HEK293T (cell line): ENCODE measurements around the gene SIRPG.

Source experiments
- CTCF ChIA-PET: fragments of 350-600 bp; formaldehyde crosslinking; extraction: SDS; loops from one replicate; lab custom pipeline; 2021; ENCODE audit warnings: antibody characterized with exemption, inconsistent platforms; lab: Yijun Ruan, JAX
- POLR2A ChIA-PET: fragments of 350-600 bp; formaldehyde crosslinking; extraction: SDS; loops from one replicate; lab custom pipeline; 2020; ENCODE audit warnings: antibody characterized with exemption, inconsistent platforms; lab: Yijun Ruan, JAX
- DNase-seq: peaks from one replicate; pipeline ENCODE4 v3.0.0; 2012; ENCODE audit warnings: mixed read lengths; ENCODE audit errors: extremely low spot score
- ARNT ChIP-seq: fragments of 450-650 bp; IDR thresholded peaks from 2 replicates; pipeline ENCODE4 v1.6.1; 2017; ENCODE audit warnings: mild to moderate bottlenecking
- BHLHE40 ChIP-seq: fragments of 450-650 bp; IDR thresholded peaks from 2 replicates; pipeline ENCODE4 v1.6.1; 2016; ENCODE audit warnings: mild to moderate bottlenecking, moderate library complexity, borderline replicate concordance
- CTBP1 ChIP-seq: fragments of 450-650 bp; IDR thresholded peaks from 2 replicates; pipeline ENCODE4 v1.6.1; 2016; ENCODE audit warnings: borderline replicate concordance
- ELF4 ChIP-seq: fragments of 450-650 bp; IDR thresholded peaks from 2 replicates; pipeline ENCODE4 v1.6.1; 2017; ENCODE audit warnings: antibody characterized with exemption
- FOXA1 ChIP-seq: fragments of 450-650 bp; IDR thresholded peaks from 2 replicates; pipeline ENCODE4 v1.6.1; 2016; ENCODE audit warnings: mild to moderate bottlenecking
- FOXK2 ChIP-seq: fragments of 450-650 bp; IDR thresholded peaks from 2 replicates; pipeline ENCODE4 v1.6.1; 2016; ENCODE audit warnings: mild to moderate bottlenecking
- FOXM1 ChIP-seq: fragments of 450-650 bp; IDR thresholded peaks from 2 replicates; pipeline ENCODE4 v1.6.1; 2017; ENCODE audit warnings: mild to moderate bottlenecking, borderline replicate concordance
- HDGF ChIP-seq: fragments of 450-650 bp; IDR thresholded peaks from 2 replicates; pipeline ENCODE4 v1.6.1; 2017; ENCODE audit warnings: antibody characterized with exemption, borderline replicate concordance
- L3MBTL2 ChIP-seq: fragments of 450-650 bp; conservative IDR thresholded peaks from 2 replicates; pipeline ENCODE4 v1.6.1; 2016; ENCODE audit warnings: mild to moderate bottlenecking
- LEF1 ChIP-seq: fragments of 450-650 bp; IDR thresholded peaks from 2 replicates; pipeline ENCODE4 v1.6.1; 2017; ENCODE audit warnings: mild to moderate bottlenecking, borderline replicate concordance
- NFRKB ChIP-seq: fragments of 450-650 bp; IDR thresholded peaks from 2 replicates; pipeline ENCODE4 v1.6.1; 2016; ENCODE audit warnings: mild to moderate bottlenecking, moderate library complexity
- SP1 ChIP-seq: fragments of 450-650 bp; IDR thresholded peaks from 2 replicates; pipeline ENCODE4 v1.6.1; 2017
- SUZ12 ChIP-seq: fragments of 450-650 bp; IDR thresholded peaks from 2 replicates; pipeline ENCODE4 v1.6.1; 2016; ENCODE audit warnings: mild to moderate bottlenecking
- TARDBP ChIP-seq: fragments of 450-650 bp; IDR thresholded peaks from 2 replicates; pipeline ENCODE4 v1.6.1; 2016
- ZNF384 ChIP-seq: fragments of 450-650 bp; IDR thresholded peaks from 2 replicates; pipeline ENCODE4 v1.6.1; 2016
- TF ChIP-seq, protein P1 (sequence below): fragments of 450-650 bp; IDR thresholded peaks from 2 replicates; pipeline ENCODE4 v1.6.1; 2016

The SIRPG gene

GRCh38 chr20:1688886-1689538 lies 31.4 kb upstream of the SIRPG start:
- TF ChIP-seq, protein P1, sequence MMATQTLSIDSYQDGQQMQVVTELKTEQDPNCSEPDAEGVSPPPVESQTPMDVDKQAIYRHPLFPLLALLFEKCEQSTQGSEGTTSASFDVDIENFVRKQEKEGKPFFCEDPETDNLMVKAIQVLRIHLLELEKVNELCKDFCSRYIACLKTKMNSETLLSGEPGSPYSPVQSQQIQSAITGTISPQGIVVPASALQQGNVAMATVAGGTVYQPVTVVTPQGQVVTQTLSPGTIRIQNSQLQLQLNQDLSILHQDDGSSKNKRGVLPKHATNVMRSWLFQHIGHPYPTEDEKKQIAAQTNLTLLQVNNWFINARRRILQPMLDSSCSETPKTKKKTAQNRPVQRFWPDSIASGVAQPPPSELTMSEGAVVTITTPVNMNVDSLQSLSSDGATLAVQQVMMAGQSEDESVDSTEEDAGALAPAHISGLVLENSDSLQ, result no peak
- TF ChIP-seq FOXM1 (no peak), HDGF (no peak), CTBP1 (no peak), L3MBTL2 (no peak), ELF4 (no peak)
- ChIA-PET CTCF (no interaction called here), POLR2A (no interaction called here)
- DNase-seq, result no peak

DNA sequence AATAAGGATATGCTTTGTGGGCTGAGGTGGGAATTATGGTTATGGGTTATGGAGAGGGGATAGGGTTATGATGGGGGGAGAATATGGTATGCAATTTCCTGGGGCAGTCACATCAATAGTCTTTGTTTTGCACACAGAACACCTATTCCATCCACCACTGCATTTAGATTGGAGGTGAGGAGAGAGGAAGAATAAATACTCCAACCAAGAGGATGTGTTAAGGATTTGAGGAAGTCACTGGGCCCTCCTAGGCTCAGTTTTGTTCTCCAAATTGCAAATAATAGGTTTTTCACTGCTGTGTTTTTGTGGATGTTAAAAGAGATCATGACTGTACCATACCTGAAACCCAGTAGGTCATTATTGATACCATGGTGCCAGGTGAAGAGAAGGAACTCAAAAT lies 29.5 kb upstream of the SIRPG start:
- POLR2A ChIA-PET, result no interaction called here
- CTCF ChIA-PET, result no interaction called here
- DNase-seq, result no peak
- TF ChIP-seq ELF4 (no peak), NFRKB (no peak), FOXK2 (no peak), SP1 (no peak), BHLHE40 (no peak), SUZ12 (no peak), LEF1 (no peak), FOXM1 (no peak), FOXA1 (no peak), ARNT (no peak), TARDBP (no peak), L3MBTL2 (no peak)
- TF ChIP-seq, protein P1, result no peak

GRCh38 chr20:1686151-1686748 lies 28.7 kb upstream of the SIRPG start:
- POLR2A ChIA-PET, result no interaction called here
- CTCF ChIA-PET, result no interaction called here
- DNase-seq, result no peak
- TF ChIP-seq FOXK2 (no peak), ARNT (no peak), SUZ12 (no peak), ELF4 (no peak)

DNA sequence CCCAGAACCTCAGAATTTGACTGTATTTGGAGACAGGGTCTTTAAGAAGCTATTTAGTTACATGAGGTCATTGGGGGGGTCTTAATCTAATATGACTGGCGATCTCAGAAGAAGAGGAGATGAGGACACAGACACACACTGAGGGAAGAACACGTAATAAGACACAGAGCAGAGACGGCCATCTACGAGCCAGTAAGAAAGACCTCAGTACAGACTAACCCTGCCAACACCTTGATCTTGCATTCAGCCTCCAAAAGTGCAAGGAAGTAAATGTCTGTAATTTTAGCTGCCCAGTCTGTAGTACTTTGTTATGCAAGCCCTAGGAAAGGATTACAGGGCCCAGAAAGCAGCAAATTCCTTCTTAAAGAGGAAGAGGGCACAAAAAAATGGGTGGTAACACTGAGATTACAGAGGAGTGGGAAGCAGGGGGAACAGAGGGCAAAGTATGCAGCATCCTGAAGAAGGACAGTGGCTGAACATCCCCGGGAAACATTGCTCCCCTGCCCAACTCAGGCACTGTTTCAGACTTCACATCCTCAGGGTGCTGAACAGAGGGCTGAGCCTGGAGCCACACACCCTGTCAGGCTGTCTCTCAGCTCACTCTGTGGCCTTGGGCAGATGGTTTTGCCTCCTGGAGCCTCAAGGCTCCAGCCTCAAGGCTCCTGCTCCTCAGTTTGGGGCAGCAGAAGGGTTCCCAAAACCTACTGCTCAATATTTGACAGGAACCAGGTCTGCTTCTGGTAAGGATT lies 27.9 kb upstream of the SIRPG start:
- POLR2A ChIA-PET, result no interaction called here
- no peak for TF ChIP-seq ZNF384
- no peak for TF ChIP-seq ELF4
- no peak for DNase-seq
- CTCF ChIA-PET, result no interaction called here

DNA sequence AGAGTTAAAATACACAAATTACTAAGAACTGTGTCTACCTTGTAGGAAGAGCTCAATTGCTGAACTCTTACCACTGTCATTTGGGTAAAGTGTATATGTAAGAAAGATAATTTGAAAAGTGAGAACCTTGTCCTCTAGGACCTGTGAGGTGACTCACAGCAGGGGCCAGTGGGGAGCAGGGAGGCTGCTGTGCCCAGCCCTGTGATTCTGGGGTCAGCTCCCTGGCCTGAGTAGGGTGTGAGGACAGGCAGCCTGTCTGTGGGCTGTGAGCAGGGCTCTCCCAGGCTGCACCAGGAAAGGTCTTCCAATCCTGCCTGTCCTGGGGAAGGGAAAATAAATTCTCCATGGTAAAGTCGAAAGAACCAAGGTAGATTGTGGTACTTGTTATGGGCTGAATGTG lies 27.3 kb upstream of the SIRPG start:
- no peak for DNase-seq
- TF ChIP-seq FOXM1 (no peak), BHLHE40 (no peak), LEF1 (no peak), NFRKB (no peak), HDGF (no peak), SP1 (no peak), L3MBTL2 (no peak), FOXA1 (no peak)
- CTCF ChIA-PET, result no interaction called here
- POLR2A ChIA-PET, result no interaction called here

- ChIA-PET CTCF (no interaction called here), POLR2A (no interaction called here)
- TF ChIP-seq HDGF, result no peak
- no peak for TF ChIP-seq FOXK2
- TF ChIP-seq BHLHE40, result no peak
- TF ChIP-seq LEF1, result no peak
- no peak for TF ChIP-seq SP1
- no peak for TF ChIP-seq ZNF384
- TF ChIP-seq L3MBTL2, result no peak
- TF ChIP-seq, protein P1, result no peak
- TF ChIP-seq ELF4, result no peak
- no peak for TF ChIP-seq NFRKB
- TF ChIP-seq ARNT, result no peak
- TF ChIP-seq SUZ12, result no peak
- TF ChIP-seq CTBP1, result no peak
- TF ChIP-seq FOXM1, result no peak
- no peak for DNase-seq
Measured at GRCh38 chr20:1676650-1677049, 19.1 kb upstream of the SIRPG start.
